GM12873 (cell line): ENCODE results near the gene CLIC4.

ENCODE experiments used
- CTCF ChIP-seq: IDR thresholded peaks from 2 replicates; pipeline ENCODE4 v1.5.1; 2012; ENCODE audit warnings: low read depth, mild to moderate bottlenecking, moderate library complexity, low read length, control low read depth; ENCODE audit not compliant: insufficient read depth; ENCODE audit errors: missing control alignments

The CLIC4 gene

GRCh38 chr1:24795236-24795635 lies 50.0 kb downstream of the CLIC4 start:
- no peak for TF ChIP-seq CTCF

GRCh38 chr1:24796524-24796923 lies 51.3 kb downstream of the CLIC4 start:
- TF ChIP-seq CTCF: no peak

GRCh38 chr1:24801176-24801575 lies 55.9 kb downstream of the CLIC4 start:
- TF ChIP-seq CTCF: no peak

GRCh38 chr1:24803220-24803619 lies 58.0 kb downstream of the CLIC4 start:
- TF ChIP-seq CTCF: no peak

- TF ChIP-seq CTCF: no peak
Observed at GRCh38 chr1:24803987-24804530, 58.8 kb downstream of the CLIC4 start.

GRCh38 chr1:24805534-24806301 lies 60.5 kb downstream of the CLIC4 start:
- no peak for TF ChIP-seq CTCF

GRCh38 chr1:24806588-24806987 lies 61.3 kb downstream of the CLIC4 start:
- TF ChIP-seq CTCF: no peak
